H1 (cell line): ENCODE results near the gene PTPRE. TPM values are rescaled to one million over a fixed set of nuclear protein-coding genes. Genes with fewer than 3 reads are reported as not detected.

ENCODE experiments used
- CTCF ChIA-PET: fragments of 300-600 bp; sonication (Branson Sonifier 250); formaldehyde crosslinking; loops from one replicate; lab custom pipeline; 2021; ENCODE audit not compliant: partially characterized antibody; lab: Charles Lee
- POLR2A ChIA-PET: fragments of 300-600 bp; sonication (Branson Sonifier 250); formaldehyde crosslinking; loops from one replicate; lab custom pipeline; 2021; ENCODE audit warnings: inconsistent platforms; ENCODE audit not compliant: partially characterized antibody; lab: Charles Lee
- DNase-seq, 2 experiments: peaks; one replicate each; pipeline versions ENCODE4 v3.0.0 to v3.0.0-alpha.2; 2010 to 2022; ENCODE audit warnings: low spot score in 2 of 2, low read depth in 1 of 2, mixed read lengths in 1 of 2
- FAIRE-seq: peaks from 2 replicates; lab custom pipeline; 2011; peaks lifted over from hg19 to GRCh38; lab: Jason Lieb, UNC
- H2AFZ ChIP-seq: 2 replicates; pipeline ENCODE4 v1.8.1; 2012; ENCODE audit warnings: low read length, inconsistent platforms
- H2AK5ac ChIP-seq: 2 replicates; pipeline ENCODE4 v1.6.1; 2013; ENCODE audit warnings: low read depth, low read length
- H2BK120ac ChIP-seq: replicated peaks from 2 replicates; pipeline ENCODE3; 2013; ENCODE audit warnings: low read depth, low read length, inconsistent platforms
- H2BK12ac ChIP-seq: 2 replicates; pipeline ENCODE4 v1.6.1; 2013; ENCODE audit warnings: low read depth, low read length
- H2BK15ac ChIP-seq: 2 replicates; pipeline ENCODE4 v1.6.1; 2013; ENCODE audit warnings: low read length
- H2BK20ac ChIP-seq: 2 replicates; pipeline ENCODE4 v1.6.1; 2013; ENCODE audit warnings: low read length
- H2BK5ac ChIP-seq: 2 replicates; pipeline ENCODE4 v1.6.1; 2013; ENCODE audit warnings: low read depth, low read length
- H3K14ac ChIP-seq: 2 replicates; pipeline ENCODE4 v1.6.1; 2013; ENCODE audit warnings: inconsistent platforms; ENCODE audit not compliant: insufficient read length
- H3K18ac ChIP-seq: 2 replicates; pipeline ENCODE4 v1.6.1; 2013; ENCODE audit warnings: low read length; ENCODE audit errors: extremely low read depth
- H3K23ac ChIP-seq: 2 replicates; pipeline ENCODE4 v1.6.1; 2013; ENCODE audit warnings: inconsistent platforms; ENCODE audit not compliant: insufficient read length
- H3K23me2 ChIP-seq: 2 replicates; pipeline ENCODE4 v1.6.1; 2013; ENCODE audit warnings: low read depth, low read length
- H3K27ac ChIP-seq: 2 replicates; pipeline ENCODE4 v1.6.1; 2011; ENCODE audit warnings: low read depth, low read length, inconsistent platforms
- H3K27me3 ChIP-seq, 4 experiments: replicated peaks in 1 of 4; 1 replicate in 1 of 4; 2 replicates in 3 of 4; pipeline versions ENCODE4 v1.6.1 to v1.8.1; 2011 to 2013; ENCODE audit warnings: low read length in 3 of 4, mild to moderate bottlenecking in 3 of 4, inconsistent platforms in 2 of 4, mixed read lengths in 2 of 4, moderate library complexity in 1 of 4; ENCODE audit not compliant: control insufficient read depth in 3 of 4, insufficient read depth in 3 of 4; ENCODE audit errors: extremely low read depth in 1 of 4
- H3K36me3 ChIP-seq, 4 experiments: 2 replicates each; pipeline versions ENCODE4 v1.6.1 to v1.8.1; 2011 to 2013; ENCODE audit warnings: mild to moderate bottlenecking in 4 of 4, low read length in 3 of 4, moderate library complexity in 2 of 4, control low read depth in 1 of 4, inconsistent platforms in 1 of 4; ENCODE audit not compliant: insufficient read depth in 4 of 4, control insufficient read depth in 2 of 4
- H3K4ac ChIP-seq: replicated peaks from 2 replicates; pipeline ENCODE3; 2013; ENCODE audit warnings: low read length, low read depth, mixed read lengths, inconsistent platforms; ENCODE audit not compliant: insufficient read length
- H3K4me1 ChIP-seq, 4 experiments: replicated peaks in 1 of 4; 1 replicate in 1 of 4; 2 replicates in 3 of 4; pipeline versions ENCODE4 v1.6.1 to v1.8.1; 2011 to 2013; ENCODE audit warnings: low read length in 3 of 4, inconsistent platforms in 2 of 4, mixed read lengths in 1 of 4; ENCODE audit not compliant: insufficient read depth in 4 of 4, control insufficient read depth in 3 of 4
- H3K4me2 ChIP-seq, 2 experiments: 2 replicates each; pipeline versions ENCODE4 v1.6.1 to v1.8.1; 2011 to 2013; ENCODE audit warnings: low read depth in 2 of 2, low read length in 2 of 2, control low read depth in 1 of 2, inconsistent platforms in 1 of 2, mild to moderate bottlenecking in 1 of 2; ENCODE audit not compliant: insufficient read depth in 1 of 2
- H3K4me3 ChIP-seq, 4 experiments: fragments of 200-600, 300-600 bp in 1 of 4; sonication (generic), shearing (Covaris generic), sonication (Bioruptor Twin) in 1 of 4; 2 replicates each; pipeline versions ENCODE4 v1.5.1 to v1.8.1; 2011 to 2016; ENCODE audit warnings: low read length in 4 of 4, low read depth in 3 of 4, control low read depth in 2 of 4, inconsistent platforms in 2 of 4, mild to moderate bottlenecking in 2 of 4, mixed read lengths in 1 of 4, moderate library complexity in 1 of 4; ENCODE audit not compliant: insufficient read depth in 2 of 4; ENCODE audit errors: extremely low read depth in 1 of 4
- H3K56ac ChIP-seq: replicated peaks from 2 replicates; pipeline ENCODE3; 2013; ENCODE audit warnings: low read depth, mild to moderate bottlenecking, mixed read lengths, low read length, inconsistent platforms; ENCODE audit not compliant: insufficient read length
- H3K79me1 ChIP-seq: 2 replicates; pipeline ENCODE4 v1.6.1; 2013; ENCODE audit warnings: low read depth, low read length, control low read depth
- H3K79me2 ChIP-seq, 2 experiments: 2 replicates each; pipeline versions ENCODE4 v1.6.1 to v1.8.1; 2012 to 2013; ENCODE audit warnings: low read length in 2 of 2, mild to moderate bottlenecking in 2 of 2, inconsistent platforms in 1 of 2; ENCODE audit not compliant: insufficient read depth in 2 of 2, control insufficient read depth in 1 of 2
- H3K9ac ChIP-seq, 4 experiments: replicated peaks in 1 of 4; 1 replicate in 1 of 4; 2 replicates in 3 of 4; pipeline versions ENCODE4 v1.6.1 to v1.8.1; 2011 to 2013; ENCODE audit warnings: low read depth in 3 of 4, low read length in 3 of 4, control low read depth in 2 of 4, mild to moderate bottlenecking in 2 of 4, moderate library complexity in 2 of 4, inconsistent platforms in 1 of 4; ENCODE audit errors: extremely low read depth in 1 of 4
- H3K9me3 ChIP-seq, 2 experiments: 2 replicates each; pipeline versions ENCODE4 v1.6.1 to v1.8.1; 2012 to 2013; ENCODE audit warnings: mild to moderate bottlenecking in 2 of 2, moderate library complexity in 2 of 2, control low read depth in 1 of 2, inconsistent platforms in 1 of 2, low read depth in 1 of 2, low read length in 1 of 2, mixed read lengths in 1 of 2; ENCODE audit not compliant: insufficient read depth in 2 of 2
- H4K20me1 ChIP-seq, 2 experiments: replicated peaks in 1 of 2; 2 replicates each; pipeline versions ENCODE3 to v1.8.1; 2011 to 2013; ENCODE audit warnings: inconsistent platforms in 2 of 2, low read length in 2 of 2, mild to moderate bottlenecking in 1 of 2; ENCODE audit not compliant: insufficient read depth in 2 of 2, control insufficient read depth in 1 of 2
- H4K5ac ChIP-seq: 2 replicates; pipeline ENCODE4 v1.6.1; 2013; ENCODE audit warnings: low read length, low read depth, mixed read lengths, inconsistent platforms; ENCODE audit not compliant: insufficient read length
- H4K8ac ChIP-seq: 2 replicates; pipeline ENCODE4 v1.8.0; 2013; ENCODE audit warnings: mild to moderate bottlenecking, moderate library complexity, low read length, inconsistent platforms; ENCODE audit not compliant: insufficient read depth; ENCODE audit errors: extremely low read depth
- H4K91ac ChIP-seq: replicated peaks from 2 replicates; pipeline ENCODE3; 2013; ENCODE audit warnings: low read length, mixed read lengths, inconsistent platforms; ENCODE audit not compliant: insufficient read length
- WGBS, 2 experiments: shearing (Covaris generic) in 1 of 2; methylation state at CpG; one replicate each; pipeline versions ENCODE4 v1.1.6 to v1.1.7; 2013 to 2015; ENCODE audit warnings: low lambda C conversion rate in 2 of 2, mixed read lengths in 2 of 2, inconsistent platforms in 1 of 2, low coverage in 1 of 2, missing lambda C conversion rate in 1 of 2; ENCODE audit not compliant: insufficient replicate concordance in 2 of 2, insufficient coverage in 1 of 2, insufficient read length in 1 of 2; ENCODE audit errors: extremely low coverage in 1 of 2, missing lambda C conversion rate in 1 of 2; 5-methylcytosine and 5-hydroxymethylcytosine counted together
- polyA plus RNA-seq, 7 experiments: library from polyadenylated mRNA; depleted of rRNA in 3 of 7; stranded (reverse) in 5 of 7; unstranded in 2 of 7; fragments of >200 nt in 5 of 7; fragments of 200-250 nt in 2 of 7; gene quantifications; 1 replicate in 5 of 7; 2 replicates in 1 of 7; 4 replicates in 1 of 7; pipeline versions ENCODE4 v1.2.1 to v1.2.3, GENCODE V29; 2011 to 2013; ENCODE audit warnings: missing spikeins in 2 of 7, mixed read lengths in 2 of 7
- total RNA-seq: library from RNA; stranded (reverse); fragmentation: NEBNext Ultra II Directional; extraction: Animal tissue kit (Norgen Biotek cat#: 25700); gene quantifications from 2 replicates; pipeline ENCODE4 v1.2.1, GENCODE V29; 2021

PTPRE gene
- total and polyA plus RNA-seq, 2 of the 8 experiments (the other 6 are each of a cell fraction or from before 2014, with no cell fraction given) = 0.33 to 0.54 TPM

GRCh38 chr10:128064108-128064969, 157.4 kb downstream of the PTPRE start:
- H4K5ac ChIP-seq = no peak overlapping the region
- POLR2A ChIA-PET = interaction anchor here (1.2 to 1.3 kb wide), 2 partner anchors 11 to 17 kb away, joined by 3 read pairs; no protein-coding TSS in a partner anchor

More at GRCh38 chr10:128064108-128064969, 157.4 kb downstream of the PTPRE start:
- no peak for DNase-seq
- Histone ChIP-seq H4K20me1 (peaks cover 0 to 12% of the 10 kb centered on the region in 2 experiments), H2BK120ac (no peak overlapping the region), H2BK12ac (peak overlapping the region; percentile 9; the same call in 1 of the 2 replicates), H3K56ac (no peak overlapping the region), H3K36me3 (no peaks in the 10 kb centered on the region), H3K4me2 (no peak overlapping the region; a peak in 1 of 4 replicates), H3K23ac (no peak overlapping the region), H3K27ac (no peak overlapping the region), H3K79me2 (no peaks in the 10 kb centered on the region), H3K4me3 (no peak overlapping the region), H3K79me1 (0 out of 2 replicates have a peak, but pooled peaks cover 2% of the 10 kb centered on the region), H2BK15ac (0 out of 2 replicates have a peak overlapping the region, but pooled peaks have one; percentile 46), H3K9ac (no peak overlapping the region), H3K18ac (no peak overlapping the region), H3K27me3 (no peaks in the 10 kb centered on the region), H3K23me2 (peaks cover 14% of the 10 kb centered on the region; the same call in 1 of the 2 replicates), H4K8ac (no peak overlapping the region; the same call in 1 of the 2 replicates), H2BK5ac (no peak overlapping the region), H2BK20ac (no peak overlapping the region), H3K4ac (no peak overlapping the region), H3K9me3 (no peaks in the 10 kb centered on the region), H2AK5ac (no peak overlapping the region), H3K4me1 (peaks cover 9 to 21% (median 15%) of the 10 kb centered on the region in 4 experiments), H2AFZ (no peak overlapping the region), H4K91ac (no peak overlapping the region), H3K14ac (no peak overlapping the region)
- no peak for FAIRE-seq
- CTCF ChIA-PET = interaction anchor here (0.8 to 3.4 kb wide), 14 partner anchors 7 to 415 kb away, joined by 3 to 26 read pairs (median 4); partner anchors contain the start of gene PTPRE
- 87% methylated on average over 11 of the region's 11 CpGs; no CpG with 5 or more reads in 1 of the 2 experiments for WGBS, 2 experiments
